Activated naive CD8-positive, alpha-beta T cell treated with anti-CD3 and anti-CD28 coated beads, Interleukin-2, amount 10 ng/mL, durations not matched to agents 7 days and 5 days (primary cell): ENCODE measurements around the gene ARL5C. TPM values are rescaled to one million over a fixed set of nuclear protein-coding genes. Genes with fewer than 3 reads are reported as not detected.
"Not testable (repeated sequence)": the region's sequence is repeated elsewhere in the genome, so short reads cannot be mapped to it uniquely, and the experiment has no call there.

ENCODE experiments used
- ATAC-seq: fragments of 150-1000 bp; cut with Tn5 transposase; one replicate; pipeline ENCODE4 v1.10.0; 2021; ENCODE audit warnings: low read depth, moderate library complexity
- POLR2A ChIA-PET: fragments of 350-600 bp; sonication (Branson Sonifier 250); formaldehyde crosslinking; loops from one replicate; lab custom pipeline; 2021; ENCODE audit warnings: antibody characterized with exemption; lab: Charles Lee
- DNase-seq: peaks from one replicate; pipeline ENCODE4 v3.0.0; 2021
- H3K27ac Mint-ChIP-seq: one replicate; pipeline ENCODE4 v1.8.0; 2022; ENCODE audit warnings: mild to moderate bottlenecking, mixed read lengths
- H3K27me3 Mint-ChIP-seq: one replicate; pipeline ENCODE4 v1.8.0; 2022; ENCODE audit warnings: mild to moderate bottlenecking, moderate library complexity, mixed read lengths
- H3K36me3 Mint-ChIP-seq: one replicate; pipeline ENCODE4 v1.8.0; 2021; ENCODE audit warnings: mild to moderate bottlenecking, mixed read lengths
- H3K4me1 Mint-ChIP-seq: one replicate; pipeline ENCODE4 v1.8.0; 2021; ENCODE audit warnings: mixed read lengths
- H3K4me3 Mint-ChIP-seq: one replicate; pipeline ENCODE4 v1.8.0; 2022; ENCODE audit warnings: mild to moderate bottlenecking, moderate library complexity, mixed read lengths
- H3K9me3 Mint-ChIP-seq: one replicate; pipeline ENCODE4 v1.8.0; 2021; ENCODE audit warnings: mixed read lengths
- total RNA-seq, 2 experiments: library from RNA; stranded (reverse); gene quantifications; one replicate each; pipeline ENCODE4 v1.2.3, GENCODE V29; 2021

The ARL5C gene
- total RNA-seq, 2 experiments from 2014 or later, result 0.11 TPM; not detected in 1

GRCh38 chr17:39171933-39172332 lies 6.0 kb upstream of the ARL5C start:
- H3K27me3 Mint-ChIP-seq, result peaks cover 20% of the 10 kb centered on the region
- peaks cover 3% of the 10 kb centered on the region for H3K36me3 Mint-ChIP-seq
- H3K27ac Mint-ChIP-seq, result no peak overlapping the region
- peaks cover 39% of the 10 kb centered on the region for H3K4me1 Mint-ChIP-seq
- peaks cover 3% of the 10 kb centered on the region for H3K9me3 Mint-ChIP-seq
- POLR2A ChIA-PET, result interaction anchor here (1.6 kb wide), 1 partner anchor 8 kb away, joined by 11 read pairs; no protein-coding TSS in a partner anchor
- H3K4me3 Mint-ChIP-seq, result no peak overlapping the region
- no peak for ATAC-seq
- no peak for DNase-seq

- Mint-ChIP-seq H3K4me3 (no peak overlapping the region), H3K27ac (no peak overlapping the region)
Measured at GRCh38 chr17:39170558-39170957, 4.6 kb upstream of the ARL5C start.

GRCh38 chr17:39170109-39170508 lies 4.1 kb upstream of the ARL5C start:
- peaks cover 53% of the 10 kb centered on the region for H3K4me1 Mint-ChIP-seq
- H3K9me3 Mint-ChIP-seq, result peaks cover 3% of the 10 kb centered on the region
- H3K36me3 Mint-ChIP-seq, result no peaks in the 10 kb centered on the region
- peaks cover 32% of the 10 kb centered on the region for H3K27me3 Mint-ChIP-seq
- H3K4me3 Mint-ChIP-seq, result no peak overlapping the region
- H3K27ac Mint-ChIP-seq, result no peak overlapping the region
- POLR2A ChIA-PET, result interaction anchor here (0.6 to 1.0 kb wide), 3 partner anchors 30 to 261 kb away, joined by 3 to 4 read pairs (median 3); partner anchors contain the start of gene RPL19
- ATAC-seq (no peak), DNase-seq (no peak)

More at GRCh38 chr17:39170558-39170957, 4.6 kb upstream of the ARL5C start:
- H3K4me1 Mint-ChIP-seq, result peaks cover 51% of the 10 kb centered on the region
- peaks cover 32% of the 10 kb centered on the region for H3K27me3 Mint-ChIP-seq
- no peak for DNase-seq
- H3K36me3 Mint-ChIP-seq, result no peaks in the 10 kb centered on the region
- POLR2A ChIA-PET, result interaction anchor here (0.6 to 1.0 kb wide), 4 partner anchors 29 to 265 kb away, joined by 3 to 4 read pairs (median 3); partner anchors contain the start of gene RPL19
- ATAC-seq, result no peak
- H3K9me3 Mint-ChIP-seq, result peaks cover 3% of the 10 kb centered on the region

GRCh38 chr17:39169518-39169917 lies 3.6 kb upstream of the ARL5C start:
- no peaks in the 10 kb centered on the region for H3K36me3 Mint-ChIP-seq
- no peak overlapping the region for H3K27ac Mint-ChIP-seq
- ATAC-seq, result no peak
- H3K4me1 Mint-ChIP-seq, result peaks cover 51% of the 10 kb centered on the region
- POLR2A ChIA-PET, result interaction anchor here (0.7 kb wide), 2 partner anchors 16 to 191 kb away, joined by 3 to 6 read pairs; no protein-coding TSS in a partner anchor
- peaks cover 3% of the 10 kb centered on the region for H3K9me3 Mint-ChIP-seq
- H3K4me3 Mint-ChIP-seq, result no peak overlapping the region
- H3K27me3 Mint-ChIP-seq, result peaks cover 32% of the 10 kb centered on the region
- DNase-seq, result no peak

GRCh38 chr17:39169101-39169500 lies 3.1 kb upstream of the ARL5C start:
- Mint-ChIP-seq H3K9me3 (peaks cover 3% of the 10 kb centered on the region), H3K4me1 (peaks cover 51% of the 10 kb centered on the region), H3K36me3 (no peaks in the 10 kb centered on the region), H3K27me3 (peaks cover 32% of the 10 kb centered on the region), H3K4me3 (no peak overlapping the region), H3K27ac (no peak overlapping the region)
- ATAC-seq, result no peak
- DNase-seq, result no peak
- POLR2A ChIA-PET, result interaction anchor here (0.7 kb wide), 3 partner anchors 16 to 370 kb away, joined by 3 to 8 read pairs (median 6); partner anchors contain the start of gene PIP4K2B

GRCh38 chr17:39168503-39168902 lies 2.5 kb upstream of the ARL5C start:
- not testable (repeated sequence) for ATAC-seq, H3K36me3 Mint-ChIP-seq, H3K4me3 Mint-ChIP-seq, H3K9me3 Mint-ChIP-seq, H3K27ac Mint-ChIP-seq, DNase-seq
- Mint-ChIP-seq H3K4me1 (peaks cover 49% of the 10 kb centered on the region), H3K27me3 (peaks cover 32% of the 10 kb centered on the region)
- POLR2A ChIA-PET, result interaction anchor here (0.7 kb wide), 1 partner anchor 369 kb away, joined by 8 read pairs; the partner anchor contains the start of gene PIP4K2B

- peak overlapping the region; percentile 39 for H3K4me3 Mint-ChIP-seq
- H3K9me3 Mint-ChIP-seq, result peaks cover 3% of the 10 kb centered on the region
- H3K27me3 Mint-ChIP-seq, result peaks cover 38% of the 10 kb centered on the region
- no peak for DNase-seq
- peaks cover 40% of the 10 kb centered on the region for H3K4me1 Mint-ChIP-seq
- POLR2A ChIA-PET, result interaction anchor here (0.5 to 0.7 kb wide), 2 partner anchors 269 to 416 kb away, joined by 3 to 4 read pairs; no protein-coding TSS in a partner anchor
- no peaks in the 10 kb centered on the region for H3K36me3 Mint-ChIP-seq
- no peak for ATAC-seq
- no peak overlapping the region for H3K27ac Mint-ChIP-seq
Measured at GRCh38 chr17:39167476-39167875, 1.5 kb upstream of the ARL5C start.

- DNase-seq (no peak), ATAC-seq (no peak)
- peak overlapping the region; percentile 50 for H3K4me3 Mint-ChIP-seq
- H3K36me3 Mint-ChIP-seq, result no peaks in the 10 kb centered on the region
- POLR2A ChIA-PET, result interaction anchor here (0.5 to 3.2 kb wide), 6 partner anchors 8 to 415 kb away, joined by 3 to 26 read pairs (median 6); partner anchors contain the start of genes PLXDC1 and RPL19
- peaks cover 33% of the 10 kb centered on the region for H3K4me1 Mint-ChIP-seq
- H3K9me3 Mint-ChIP-seq, result peaks cover 3% of the 10 kb centered on the region
- peaks cover 38% of the 10 kb centered on the region for H3K27me3 Mint-ChIP-seq
- H3K27ac Mint-ChIP-seq, result no peak overlapping the region
Measured at GRCh38 chr17:39166437-39167335, 725 bp upstream of the ARL5C start.

GRCh38 chr17:39165178-39165840 lies 652 bp downstream of the ARL5C start:
- peak; percentile 30 for ATAC-seq
- Mint-ChIP-seq H3K9me3 (peaks cover 3% of the 10 kb centered on the region), H3K4me3 (peak overlapping the region; percentile 89), H3K27ac (peak overlapping the region; percentile 52), H3K36me3 (no peaks in the 10 kb centered on the region), H3K4me1 (peaks cover 29% of the 10 kb centered on the region), H3K27me3 (peaks cover 33% of the 10 kb centered on the region)
- no peak for DNase-seq
- POLR2A ChIA-PET, result interaction anchor here (0.5 to 3.2 kb wide), 10 partner anchors 8 to 311 kb away, joined by 3 to 26 read pairs (median 6); partner anchors contain the start of genes PLXDC1, RPL19 and RPL23

GRCh38 chr17:39164675-39165143 lies 1.3 kb downstream of the ARL5C start:
- Mint-ChIP-seq H3K4me1 (peaks cover 28% of the 10 kb centered on the region), H3K27me3 (peaks cover 28% of the 10 kb centered on the region)

GRCh38 chr17:39161962-39162361 lies 4.0 kb downstream of the ARL5C start:
- no peak for ATAC-seq

More at GRCh38 chr17:39164675-39165143, 1.3 kb downstream of the ARL5C start:
- ATAC-seq (peak; percentile 95), DNase-seq (peak; percentile 80)
- H3K9me3 Mint-ChIP-seq, result peaks cover 3% of the 10 kb centered on the region
- peak overlapping the region; percentile 52 for H3K27ac Mint-ChIP-seq
- POLR2A ChIA-PET, result interaction anchor here (0.5 to 3.2 kb wide), 12 partner anchors 8 to 311 kb away, joined by 3 to 26 read pairs (median 5); partner anchors contain the start of genes PLXDC1, RPL19 and RPL23
- H3K4me3 Mint-ChIP-seq, result peak overlapping the region; percentile 89
- no peaks in the 10 kb centered on the region for H3K36me3 Mint-ChIP-seq

GRCh38 chr17:39158623-39159022 lies 7.3 kb downstream of the ARL5C start:
- Mint-ChIP-seq H3K4me3 (no peak overlapping the region), H3K27ac (no peak overlapping the region), H3K36me3 (peaks cover 2% of the 10 kb centered on the region), H3K4me1 (peaks cover 7% of the 10 kb centered on the region), H3K9me3 (peaks cover under 1% of the 10 kb centered on the region), H3K27me3 (peaks cover 9% of the 10 kb centered on the region)
- ATAC-seq (no peak), DNase-seq (no peak)
- POLR2A ChIA-PET, result interaction anchor here (0.7 kb wide), 1 partner anchor 63 kb away, joined by 3 read pairs; no protein-coding TSS in a partner anchor

More at GRCh38 chr17:39161962-39162361, 4.0 kb downstream of the ARL5C start:
- H3K27me3 Mint-ChIP-seq, result peaks cover 20% of the 10 kb centered on the region
- no peaks in the 10 kb centered on the region for H3K9me3 Mint-ChIP-seq
- DNase-seq, result no peak
- POLR2A ChIA-PET, result no interaction called here
- peaks cover 14% of the 10 kb centered on the region for H3K4me1 Mint-ChIP-seq
- no peak overlapping the region for H3K27ac Mint-ChIP-seq
- H3K36me3 Mint-ChIP-seq, result no peaks in the 10 kb centered on the region
- no peak overlapping the region for H3K4me3 Mint-ChIP-seq
